Mucosa of gallbladder (tissue), 1 donor: ENCODE results near the gene LGALS8. TPM values are rescaled to one million over a fixed set of nuclear protein-coding genes. Genes with fewer than 3 reads are reported as not detected.

Experiments used
- DNase-seq: peaks from one replicate; pipeline ENCODE4 v3.0.0-alpha.2; 2020; ENCODE audit warnings: low spot score
- total RNA-seq: library from RNA; stranded (reverse); gene quantifications from one replicate; pipeline ENCODE4 v1.2.1, GENCODE V29; 2021
- donor health status: DM: no; HTN: no; CAD: no.

The LGALS8 gene
- total RNA-seq, 1 donor from 2014 or later: 62.2 TPM

- no peak for DNase-seq
Observed at GRCh38 chr1:236589531-236589930, 65.7 kb downstream of the LGALS8 start.

GRCh38 chr1:236590553-236591150 lies 66.9 kb downstream of the LGALS8 start:
- DNase-seq: no peak

GRCh38 chr1:236602171-236602570 lies 78.4 kb downstream of the LGALS8 start:
- no peak for DNase-seq

Other genes with a start within 250 kb of the LGALS8 start
- gene ERO1B, start 242.0 kb upstream of the LGALS8 start, total RNA-seq: 62.1 TPM
- gene EDARADD, start 129.7 kb upstream of the LGALS8 start, total RNA-seq: 7.4 TPM
- gene HEATR1, start 80.5 kb downstream of the LGALS8 start, total RNA-seq: 18.9 TPM
- 5.0 TPM for gene ACTN2, start 162.5 kb downstream of the LGALS8 start, total RNA-seq